ENCODE data around the gene COL5A1.

- TF ChIP-seq CTCF (optimal IDR thresholded peaks at IDR 0.05 in 1 of 3, IDR thresholded peaks at IDR 0.05 in 1 of 3, conservative IDR thresholded peaks at IDR 0.05 in 1 of 3; ENCODE audit: extremely low read depth in 1 of 3, insufficient read depth in 2 of 3, low read length in 3 of 3) = no peak
- TF ChIP-seq EZH2 (IDR thresholded peaks at IDR 0.05; ENCODE audit: low read length) = no peak
These were observed 29.9 kb downstream of the COL5A1 start for GRCh38 chr9:134671341-134672113.
